DMS153 treated with DMSO at 0.1 percent for 48 hours (cell line): Measurements from ENCODE around the gene KIFAP3.
"Not testable (repeated sequence)": the region's sequence is repeated elsewhere in the genome, so short reads cannot be mapped to it uniquely, and the experiment has no call there.

Experiments
- DNase-seq: peaks from one replicate; lab custom pipeline; 2025; ENCODE audit not compliant: unreplicated experiment; lab: John Stamatoyannopoulos, UW

Gene KIFAP3

GRCh38 chr1:170063109-170063826 is 11.2 kb downstream of the KIFAP3 start:
- DNase-seq = no peak

GRCh38 chr1:170061676-170062075 is 12.8 kb downstream of the KIFAP3 start:
- not testable (repeated sequence) for DNase-seq

DNA sequence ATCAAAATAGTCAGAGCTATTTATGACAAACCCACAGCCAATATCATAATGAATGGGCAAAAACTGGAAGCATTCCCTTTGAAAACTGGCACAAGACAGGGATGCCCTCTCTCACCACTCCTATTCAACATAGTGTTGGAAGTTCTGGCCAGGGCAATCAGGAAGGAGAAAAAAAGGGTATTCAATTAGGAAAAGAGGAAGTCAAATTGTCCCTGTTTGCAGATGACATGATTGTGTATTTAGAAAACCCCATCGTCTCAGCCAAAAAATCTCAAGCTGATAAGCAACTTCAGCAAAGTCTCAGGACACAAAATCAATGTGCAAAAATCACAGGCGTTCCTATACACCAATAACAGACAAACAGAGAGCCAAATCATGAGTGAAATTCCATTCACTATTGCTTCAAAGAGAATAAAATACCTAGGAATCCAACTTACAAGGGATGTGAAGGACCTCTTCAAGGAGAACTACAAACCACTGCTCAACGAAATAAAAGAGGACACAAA is 14.4 kb downstream of the KIFAP3 start:
- DNase-seq = not testable (repeated sequence)

- DNase-seq = no peak
Measured at GRCh38 chr1:170049176-170049800, 25.2 kb downstream of the KIFAP3 start.

- DNase-seq = no peak
Measured at GRCh38 chr1:170048515-170048914, 26.0 kb downstream of the KIFAP3 start.

- no peak for DNase-seq
Measured at GRCh38 chr1:170044187-170044586, 30.3 kb downstream of the KIFAP3 start.

DNA sequence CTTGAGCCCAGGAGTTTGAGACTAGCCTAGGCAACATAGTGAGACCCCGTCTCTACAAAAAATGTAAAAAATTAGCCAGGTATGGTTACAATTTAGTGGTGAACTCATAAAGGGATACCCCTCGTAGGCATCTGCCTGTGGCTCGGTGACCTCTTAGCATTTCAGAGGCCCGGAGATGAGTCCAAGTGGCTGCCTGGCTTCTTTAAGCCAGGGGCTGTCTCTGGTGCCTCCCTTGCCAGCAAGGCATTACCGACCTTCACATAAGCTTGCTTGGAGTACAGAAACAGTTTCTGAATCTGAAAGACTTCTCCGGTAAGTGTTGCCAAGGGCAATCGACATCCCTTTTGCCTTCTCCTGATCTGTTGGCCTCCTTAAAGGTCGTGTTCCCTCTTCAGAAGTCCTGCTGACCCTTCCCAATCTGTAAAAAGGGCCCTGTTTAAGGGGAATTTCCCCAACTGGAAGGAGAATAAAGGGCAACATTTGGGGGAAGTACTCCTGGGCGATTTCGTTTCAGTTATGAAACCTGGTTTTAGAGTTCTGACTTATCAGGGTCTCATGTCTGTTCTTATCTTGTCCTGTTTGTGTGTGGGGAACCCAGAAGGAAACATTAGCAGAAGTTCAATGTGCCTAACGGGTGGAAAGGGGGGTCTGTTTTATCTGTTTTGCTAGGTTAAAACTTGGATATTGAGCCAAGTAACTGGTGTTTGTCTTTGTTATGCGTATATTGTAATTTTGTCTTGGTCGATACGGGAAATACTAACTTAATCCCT is 32.9 kb downstream of the KIFAP3 start:
- no peak for DNase-seq

DNA sequence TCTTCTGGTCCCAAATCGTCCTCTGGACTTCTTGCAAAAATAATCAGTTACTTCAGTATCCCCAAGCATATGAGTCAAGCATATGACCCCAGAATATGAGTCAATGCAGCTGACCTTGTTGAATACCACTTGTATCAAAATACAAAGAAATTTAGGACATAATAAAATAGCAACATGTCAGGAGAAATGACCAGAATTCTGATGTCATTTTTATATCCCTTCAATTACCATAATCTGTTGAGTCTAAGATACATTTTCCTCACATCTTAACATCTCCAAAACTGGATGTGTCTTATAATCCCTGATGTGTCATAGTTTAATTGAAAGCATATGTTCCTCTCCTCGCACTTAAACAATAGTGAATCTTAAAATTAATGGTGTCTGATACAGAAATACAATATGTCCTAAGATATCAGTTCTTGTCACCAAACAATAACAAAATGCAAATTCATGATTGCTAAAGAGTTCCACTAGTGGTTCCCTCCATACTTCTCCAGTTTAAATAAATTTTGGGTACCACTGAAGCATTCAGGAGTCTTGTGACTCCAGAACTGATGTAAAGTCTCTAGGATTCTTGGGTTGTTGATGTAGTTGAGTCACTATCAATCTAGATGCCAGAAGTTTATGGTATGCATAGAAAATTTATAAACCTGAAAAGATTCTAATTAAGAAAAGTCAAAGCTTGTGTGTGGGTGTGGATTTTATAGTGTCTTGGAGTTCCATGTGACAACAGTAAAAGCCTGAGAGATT is 41.8 kb downstream of the KIFAP3 start:
- DNase-seq = no peak

DNA sequence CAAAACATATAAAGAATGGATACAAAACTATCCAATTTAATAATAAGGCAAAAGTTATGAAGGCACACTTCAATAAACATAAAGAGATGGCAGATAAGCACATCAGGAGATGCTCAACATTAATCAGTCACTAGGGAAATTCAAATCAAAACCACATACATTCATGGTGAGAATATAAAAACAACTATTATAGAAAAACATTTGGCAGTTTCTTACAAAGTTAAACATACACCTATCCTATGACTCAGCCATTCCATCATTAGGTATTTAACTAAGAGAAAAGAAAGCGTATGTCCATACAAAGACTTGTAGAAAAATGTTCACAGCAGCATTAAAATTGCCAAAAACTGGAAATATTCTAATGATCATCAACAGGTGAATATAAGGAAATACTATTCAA is 44.3 kb downstream of the KIFAP3 start:
- DNase-seq = no peak

- DNase-seq = no peak
Measured at GRCh38 chr1:170027760-170028159, 46.7 kb downstream of the KIFAP3 start.

- no peak for DNase-seq
Measured at GRCh38 chr1:170020859-170021258, 53.6 kb downstream of the KIFAP3 start.

DNA sequence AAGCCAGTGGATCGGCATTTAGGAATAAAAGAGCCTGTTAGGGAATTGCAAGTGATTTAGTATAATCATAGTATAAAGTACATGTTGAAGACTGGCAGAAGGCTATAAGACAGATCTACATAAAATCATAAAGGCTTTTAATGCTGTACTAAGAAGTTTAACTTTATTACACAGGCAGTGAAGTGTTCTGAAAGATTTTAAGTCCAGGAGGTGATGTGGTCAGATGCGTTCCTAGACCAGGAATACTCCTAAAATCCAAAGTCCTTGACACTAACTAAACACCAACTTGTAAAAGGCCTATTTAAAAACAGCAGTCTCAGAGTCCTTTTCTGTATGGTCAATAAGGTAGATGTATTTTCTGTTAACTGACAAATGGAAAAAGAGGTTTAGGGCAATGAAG is 57.0 kb downstream of the KIFAP3 start:
- DNase-seq = no peak

- no peak for DNase-seq
Measured at GRCh38 chr1:170012920-170013319, 61.6 kb downstream of the KIFAP3 start.

DNA sequence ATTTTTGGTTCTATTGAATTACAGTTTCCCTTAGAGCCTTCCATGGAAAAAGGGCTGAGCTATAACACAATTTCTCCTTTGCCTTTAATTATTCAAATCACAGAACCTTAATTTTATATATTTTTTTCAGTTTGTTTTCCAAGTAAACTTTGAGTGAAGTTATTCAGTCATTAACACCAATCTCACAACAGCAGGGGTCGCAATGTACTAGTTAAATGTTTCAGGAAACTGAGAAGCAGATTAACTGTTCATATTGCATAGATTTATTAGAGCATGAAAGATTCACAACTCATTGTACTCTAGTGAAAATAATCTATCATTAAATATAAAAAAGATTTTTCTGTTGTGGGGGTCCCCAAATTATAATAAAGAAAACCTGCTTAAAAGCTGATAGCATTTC is 64.1 kb downstream of the KIFAP3 start:
- DNase-seq = no peak

DNA sequence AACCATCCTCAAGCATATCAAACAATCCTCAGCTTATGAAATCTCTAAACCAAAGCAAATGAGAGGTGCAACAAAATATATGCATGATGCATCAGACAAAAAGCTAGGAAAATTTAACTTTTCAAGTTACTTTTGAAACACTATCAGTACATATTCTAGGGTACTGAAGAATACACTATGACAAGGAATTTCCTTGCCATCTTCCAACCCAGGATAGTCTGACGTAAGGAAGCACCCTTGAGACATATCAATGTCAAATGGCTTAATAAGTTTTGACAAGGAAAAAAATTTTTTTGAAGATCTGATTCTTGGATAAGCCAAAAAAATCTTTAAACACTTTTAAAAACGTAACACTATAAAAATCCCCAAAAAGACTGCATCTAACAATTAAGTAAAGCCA is 64.9 kb downstream of the KIFAP3 start:
- no peak for DNase-seq

- DNase-seq = not testable (repeated sequence)
Measured at GRCh38 chr1:170008745-170009144, 65.8 kb downstream of the KIFAP3 start.

DNA sequence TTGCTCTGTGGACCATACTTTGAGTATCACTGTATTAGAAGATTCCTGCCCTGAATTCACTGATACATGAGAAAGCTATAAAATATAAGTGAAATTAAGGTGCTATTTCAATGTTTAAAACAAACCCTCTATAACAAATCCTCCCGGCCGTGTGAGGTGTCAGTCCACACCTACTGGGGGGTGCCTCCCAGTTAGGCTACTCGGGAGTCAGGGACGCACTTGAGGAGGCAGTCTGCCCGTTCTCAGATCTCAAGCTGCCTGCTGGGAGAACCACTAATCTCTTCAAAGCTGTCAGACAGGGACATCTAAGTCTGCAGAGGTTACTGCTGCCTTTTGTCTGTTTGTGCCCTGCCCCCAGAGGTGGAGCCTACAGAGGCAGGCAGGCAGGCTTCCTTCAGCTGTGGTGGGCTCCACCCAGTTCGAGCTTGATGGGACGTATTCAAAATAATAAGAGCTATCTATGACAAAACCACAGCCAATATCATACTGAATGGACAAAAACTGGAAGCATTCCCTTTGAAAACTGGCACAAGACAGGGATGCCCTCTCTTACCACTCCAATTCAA is 71.1 kb downstream of the KIFAP3 start:
- DNase-seq = not testable (repeated sequence)

GRCh38 chr1:170001266-170001665 is 73.2 kb downstream of the KIFAP3 start:
- no peak for DNase-seq

DNA sequence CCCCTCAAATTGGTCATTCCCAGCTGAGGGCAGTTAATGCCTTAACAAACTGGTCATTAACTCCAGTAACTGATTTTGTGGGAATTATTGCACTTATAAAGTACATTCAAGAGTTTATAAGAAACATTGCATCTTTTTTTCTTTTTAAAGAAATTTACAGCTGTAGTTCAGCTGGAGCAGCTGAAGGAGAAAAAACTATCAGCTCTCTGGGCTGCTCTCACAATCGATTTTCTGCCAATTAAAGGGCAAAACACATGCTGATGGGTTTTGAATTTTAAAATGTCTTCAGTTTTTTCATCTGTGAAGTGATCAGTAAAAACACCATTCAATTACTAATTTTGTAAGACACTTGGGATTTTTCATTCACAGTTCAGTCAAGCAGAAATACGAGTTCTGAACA is 74.7 kb downstream of the KIFAP3 start:
- DNase-seq = no peak

DNA sequence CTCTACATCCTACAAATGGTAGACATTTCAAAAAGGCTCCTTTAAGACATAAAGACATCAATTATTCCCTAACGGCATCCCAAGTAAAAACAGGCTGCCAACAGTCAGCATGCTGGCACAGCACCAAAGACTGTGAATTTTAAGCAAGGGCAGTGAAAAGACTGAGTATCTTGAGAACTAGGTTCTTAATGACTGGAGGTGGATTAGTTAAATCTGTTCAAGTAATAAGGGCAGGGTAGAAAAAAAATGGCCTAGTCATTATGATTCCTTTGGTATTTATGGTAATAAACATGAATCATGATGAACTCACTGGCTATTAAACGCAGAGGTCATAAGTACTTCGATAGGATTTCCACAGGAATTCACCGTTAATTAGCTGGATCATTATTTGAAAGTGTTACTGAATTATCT is 75.2 kb downstream of the KIFAP3 start:
- DNase-seq = no peak

GRCh38 chr1:169995993-169996392 is 78.5 kb downstream of the KIFAP3 start:
- DNase-seq = no peak
